ENCODE measurements around the gene PLPPR4.

Gene PLPPR4

GRCh38 chr1:99358770-99359169 is 94.5 kb downstream of the PLPPR4 start:
- Histone ChIP-seq H3K27me3 (ENCODE audit: control insufficient read depth, low read length) (no peaks in the 10 kb centered on the region), H3K36me3 (ENCODE audit: control insufficient read depth, low read length) (no peaks in the 10 kb centered on the region), H3K79me2 (ENCODE audit: control insufficient read depth, low read length) (no peaks in the 10 kb centered on the region), H3K9me3 (ENCODE audit: control insufficient read depth, insufficient read depth, low read length) (no peaks in the 10 kb centered on the region), H3K4me2 (ENCODE audit: low read length) (no peak overlapping the region), H3K4me3 (ENCODE audit: low read length) (no peak overlapping the region), H3K4me1 (ENCODE audit: control insufficient read depth, low read length) (no peaks in the 10 kb centered on the region), H3K27ac (ENCODE audit: low read depth, low read length) (no peak overlapping the region), H3F3A (ENCODE audit: control insufficient read depth, insufficient read depth) (no peaks in the 10 kb centered on the region), H4K20me1 (ENCODE audit: control insufficient read depth, insufficient read depth, low read depth, low read length) (no peaks in the 10 kb centered on the region), H3K9me2 (replicated peaks; ENCODE audit: control insufficient read depth, low read length) (no peaks in the 10 kb centered on the region)
- TF ChIP-seq CTCF (IDR thresholded peaks at IDR 0.05; ENCODE audit: low read depth, low read length, poor library complexity, severe bottlenecking) (no peak), EZH2phosphoT487 (IDR thresholded peaks at IDR 0.05; ENCODE audit: borderline replicate concordance, low read length) (no peak)

Data from DOHH2 (cell line).